Measurements from ENCODE around the gene CCDC54.

Gene CCDC54

GRCh38 chr3:107395066-107395465 lies 17.8 kb downstream of the CCDC54 start:
- no peak for DNase-seq

DNA sequence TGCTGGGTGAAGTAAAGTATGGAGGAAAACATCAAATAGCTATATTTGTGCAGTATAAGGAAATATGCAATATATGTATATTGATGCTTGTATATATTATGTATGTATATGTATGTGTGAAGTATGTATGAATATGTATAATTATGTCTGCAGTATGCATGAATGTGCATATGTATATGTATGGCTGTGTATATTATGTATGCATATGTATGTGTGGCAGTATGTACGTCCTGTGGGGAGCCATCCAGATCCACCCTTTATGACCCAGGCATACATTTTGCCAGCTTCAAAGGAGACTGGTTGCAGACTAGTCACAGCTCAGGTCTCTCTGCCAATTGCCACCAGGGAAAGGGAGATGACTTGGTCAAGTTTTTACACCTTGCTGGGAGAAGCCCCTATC lies 24.1 kb downstream of the CCDC54 start:
- DNase-seq: no peak

GRCh38 chr3:107402214-107402613 lies 25.0 kb downstream of the CCDC54 start:
- DNase-seq: no peak

DNA sequence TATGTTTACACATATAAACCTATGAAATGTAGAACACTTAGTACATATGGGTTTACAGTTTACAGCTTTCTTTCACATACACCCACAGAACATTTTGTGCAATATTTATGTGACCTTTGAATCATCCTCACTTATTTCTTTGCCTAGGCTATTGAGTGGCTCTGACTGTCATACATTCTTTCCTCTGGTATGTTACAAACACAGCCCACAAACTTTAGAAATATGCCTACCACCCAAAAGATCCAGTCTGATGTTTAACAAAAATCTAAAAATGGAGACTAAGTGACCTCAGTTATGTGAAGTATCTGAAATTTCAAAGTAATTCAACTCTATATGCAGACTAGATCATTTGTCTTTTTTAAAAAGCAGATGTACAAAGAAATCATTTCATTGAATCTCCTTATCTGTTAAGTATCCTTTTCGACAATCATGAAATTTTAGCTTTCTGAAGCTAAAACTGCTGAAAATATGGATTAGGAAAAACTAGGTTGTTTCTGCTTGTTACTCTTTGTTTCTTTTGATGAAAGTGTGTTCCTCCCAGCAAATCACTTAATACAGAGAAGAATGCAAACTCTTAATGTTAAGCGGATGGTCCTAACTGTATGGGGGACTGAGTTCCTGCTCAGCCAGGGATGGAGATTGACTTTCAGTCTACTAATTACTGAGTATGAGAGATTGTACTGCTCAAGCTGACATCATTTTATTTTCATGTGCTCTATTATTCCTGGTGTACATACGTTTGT lies 27.7 kb downstream of the CCDC54 start:
- no peak for DNase-seq

GRCh38 chr3:107407355-107407754 lies 30.1 kb downstream of the CCDC54 start:
- DNase-seq: no peak

DNA sequence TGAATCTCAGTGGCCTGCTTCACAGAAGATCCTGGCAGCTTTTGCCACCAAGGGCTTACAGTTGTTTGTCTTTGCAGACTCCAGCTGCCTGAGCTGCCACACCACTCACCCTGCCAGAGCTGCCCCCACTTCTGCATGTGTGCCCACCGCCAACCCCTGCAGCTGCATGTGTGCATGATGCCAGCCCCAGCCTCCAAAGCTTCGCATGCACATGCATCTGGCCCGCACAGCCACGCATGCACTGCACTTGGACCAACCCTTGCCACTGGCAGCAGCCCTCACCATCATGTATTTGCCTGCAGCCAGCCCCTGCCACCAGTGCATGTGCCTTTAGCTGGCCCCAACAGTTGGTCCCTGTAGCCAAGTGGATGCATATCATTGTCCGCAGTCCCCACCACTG lies 31.3 kb downstream of the CCDC54 start:
- no peak for DNase-seq

DNA sequence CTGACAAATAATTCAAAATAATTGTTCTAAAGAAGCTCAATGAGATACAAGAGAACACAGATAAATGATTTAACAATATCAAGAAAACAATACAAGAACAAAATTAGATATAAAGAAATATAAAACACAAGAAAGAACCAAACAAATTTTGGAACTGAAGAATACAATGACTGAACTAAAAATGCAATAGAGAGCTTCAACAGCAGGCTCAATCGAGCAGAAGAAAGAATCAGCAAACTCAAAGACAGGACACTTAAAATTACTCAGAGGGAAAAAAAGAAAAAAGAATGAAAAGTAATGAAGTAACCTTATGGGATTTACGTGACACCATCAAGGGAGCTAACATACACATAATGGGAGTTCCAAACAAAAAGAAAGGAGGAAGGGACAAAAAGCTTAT lies 32.1 kb downstream of the CCDC54 start:
- DNase-seq: no peak

DNA sequence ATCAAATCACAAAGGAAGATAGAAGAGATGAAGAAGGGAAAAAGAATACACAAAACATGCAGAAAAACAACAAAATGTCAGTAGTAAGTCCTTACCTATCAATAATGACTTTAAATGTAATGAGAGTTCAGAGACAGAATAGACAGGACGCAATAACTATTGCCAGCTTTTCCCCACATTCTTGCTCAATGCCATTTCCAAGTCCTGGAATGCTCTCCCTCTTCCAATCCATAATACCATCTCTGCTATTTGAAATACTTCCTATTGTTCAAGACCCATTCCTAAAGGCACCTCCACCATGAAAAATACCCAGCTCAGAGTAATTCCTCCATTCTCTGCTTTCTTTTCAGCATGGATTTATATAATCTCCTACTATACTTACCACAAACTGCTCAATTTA lies 33.4 kb downstream of the CCDC54 start:
- no peak for DNase-seq

DNA sequence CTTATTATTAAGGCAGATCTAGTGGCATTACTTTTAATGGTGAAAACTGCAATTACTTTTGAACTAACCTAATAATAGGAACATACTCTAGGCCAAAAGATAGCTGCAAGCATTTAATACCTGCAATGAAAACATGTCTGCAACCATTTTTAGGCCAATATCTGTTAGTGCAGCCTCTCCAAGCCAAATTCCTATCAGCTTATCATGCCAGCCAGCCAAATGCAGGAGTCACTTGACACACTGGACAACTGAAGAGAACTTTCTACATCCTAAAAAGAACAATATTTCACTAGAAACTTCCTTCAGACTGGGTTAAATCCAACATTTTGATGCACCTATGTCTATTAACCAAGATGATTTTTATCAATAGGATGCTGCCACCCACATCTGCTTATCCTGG lies 33.8 kb downstream of the CCDC54 start:
- no peak for DNase-seq

DNA sequence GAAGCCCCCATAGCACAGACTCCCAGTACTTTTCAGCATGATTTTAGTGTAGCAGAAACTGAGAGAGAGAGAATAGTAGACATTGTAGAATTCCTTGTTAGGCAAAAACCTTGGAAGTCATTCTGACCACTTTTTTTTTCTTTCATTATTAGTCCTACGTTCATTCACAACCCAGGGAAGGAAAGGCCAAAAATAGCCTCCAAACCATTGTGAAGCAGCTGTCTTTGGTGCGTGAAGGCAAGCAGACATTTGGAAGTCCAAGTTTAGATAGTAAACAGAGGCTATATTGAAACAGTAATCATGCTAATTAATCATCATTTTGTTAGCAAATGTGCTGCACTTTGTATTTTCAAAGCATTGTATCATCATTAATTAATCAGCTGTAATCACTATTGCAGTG lies 34.5 kb downstream of the CCDC54 start:
- peak in 1 of 2 experiments; percentile 14 for DNase-seq

- peak; percentile 49 to 71 for DNase-seq
These were observed 35.1 kb downstream of the CCDC54 start for GRCh38 chr3:107412376-107412775.

DNA sequence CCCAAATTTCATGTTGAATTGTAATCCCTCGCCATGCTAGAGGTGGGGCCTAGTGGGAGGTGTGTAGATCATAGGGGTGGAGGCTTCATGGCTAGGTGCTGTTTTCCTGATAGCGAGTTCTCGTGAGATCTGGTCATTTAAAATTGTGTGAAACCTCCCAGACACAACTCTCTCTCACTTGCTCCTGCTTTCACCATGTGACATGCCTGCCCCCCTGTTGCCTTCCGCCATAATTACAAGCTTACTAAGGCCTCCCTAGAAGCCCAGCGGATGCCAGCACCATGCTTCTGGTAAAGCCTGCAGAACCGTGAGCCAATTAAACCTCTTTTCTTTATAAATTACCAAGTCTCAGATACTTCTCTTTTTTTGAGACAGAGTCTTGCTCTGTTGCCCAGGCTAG lies 36.0 kb downstream of the CCDC54 start:
- no peak for DNase-seq

GRCh38 chr3:107414325-107414964 lies 37.2 kb downstream of the CCDC54 start:
- no peak for DNase-seq

DNA sequence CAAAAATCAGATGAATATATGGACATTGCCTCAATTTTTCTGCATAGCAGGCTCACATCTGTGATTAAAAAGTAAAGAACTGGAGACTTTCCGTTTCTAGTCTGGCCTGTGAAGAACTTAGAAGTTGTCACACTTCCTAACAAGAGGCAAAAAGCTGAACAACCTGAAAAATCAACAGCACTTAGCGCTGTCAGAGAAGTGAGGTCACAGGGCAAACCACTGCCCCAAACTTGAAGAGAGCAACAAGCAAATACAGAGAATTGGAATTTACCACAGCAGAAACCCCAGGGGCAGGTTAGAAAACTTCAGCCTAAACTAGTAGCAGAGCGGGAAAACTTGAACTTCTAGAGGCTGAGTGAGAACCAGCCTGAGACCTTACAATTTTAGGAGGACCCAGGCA lies 38.9 kb downstream of the CCDC54 start:
- no peak for DNase-seq

- DNase-seq: no peak
These were observed 39.6 kb downstream of the CCDC54 start for GRCh38 chr3:107416886-107417285.

- peak; percentile 9 to 69 for DNase-seq
These were observed 44.0 kb downstream of the CCDC54 start for GRCh38 chr3:107421170-107421792.

DNA sequence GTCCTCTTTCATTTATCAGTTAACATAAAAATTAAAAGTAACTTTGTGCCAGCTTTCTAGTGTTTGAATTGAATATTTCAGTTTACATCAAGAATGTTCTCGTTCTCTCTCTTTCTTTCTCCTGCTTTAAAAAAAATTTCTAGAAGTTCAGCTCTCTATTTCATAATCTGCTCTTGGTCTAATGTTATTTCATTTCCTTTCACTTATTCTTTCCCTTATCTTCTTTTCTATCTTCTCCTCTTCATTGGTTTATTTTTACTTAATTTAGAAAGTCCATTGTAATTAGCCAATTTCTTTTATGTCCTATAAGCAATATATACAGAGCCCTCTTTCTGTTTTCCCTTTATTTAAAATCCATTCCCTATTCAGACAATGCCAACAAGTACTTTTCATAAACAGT lies 44.6 kb downstream of the CCDC54 start:
- no peak for DNase-seq

DNA sequence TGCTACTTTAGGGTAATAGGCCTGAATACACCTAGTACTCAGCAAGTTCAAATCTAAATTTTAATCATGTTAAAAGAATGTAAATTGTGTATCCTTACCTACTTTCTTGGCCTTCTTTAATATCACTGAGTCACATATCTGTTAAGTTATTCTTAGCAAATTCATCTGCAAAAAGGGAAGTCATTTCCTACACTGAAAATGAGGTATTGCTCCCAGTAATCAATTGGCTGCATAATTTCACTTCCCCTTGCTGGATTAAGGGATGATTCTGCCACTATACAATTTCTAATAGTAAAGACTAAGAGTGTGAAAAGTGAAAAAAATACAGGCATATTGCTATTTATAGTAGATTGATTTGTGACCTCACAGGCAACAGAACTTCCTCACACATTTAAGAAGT lies 47.8 kb downstream of the CCDC54 start:
- no peak for DNase-seq

DNA sequence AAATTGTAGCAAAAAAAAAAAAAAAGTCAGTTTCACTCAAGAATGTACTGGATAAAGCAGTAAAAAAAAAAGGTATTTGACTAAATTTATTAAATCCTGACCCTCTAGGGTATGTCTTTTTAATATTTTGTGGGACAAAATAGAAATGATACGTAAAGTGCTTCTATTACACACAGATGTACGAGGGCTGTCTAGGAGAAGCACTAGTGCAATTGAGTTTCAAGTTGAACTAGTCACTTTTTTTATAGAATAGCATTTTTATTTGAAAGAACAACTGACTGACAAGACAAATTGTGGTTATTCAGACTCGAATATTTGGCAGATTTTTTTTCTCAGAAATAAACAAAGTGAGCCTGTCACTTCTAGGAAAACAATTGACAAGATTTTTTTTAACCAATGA lies 49.0 kb downstream of the CCDC54 start:
- no peak for DNase-seq

All from NCI-H446 (cell line).